Panc1 (cell line): Measurements from ENCODE around the gene TNIK. TPM values are rescaled to one million over a fixed set of nuclear protein-coding genes. Genes with fewer than 3 reads are reported as not detected.

Experiments
- ATAC-seq: fragments of 200-7000 bp; cut with Tn5 transposase; 2 replicates; pipeline ENCODE4 v1.9.1; 2020; ENCODE audit warnings: mild to moderate bottlenecking, moderate library complexity
- BruUV-seq: library from RNA; stranded (reverse); fragments of 400-500 nt; replicated peaks from 2 replicates; lab custom pipeline; 2021; lab: Mats Ljungman, UMichigan
- CTCF ChIA-PET: fragments of 300-600 bp; sonication (Branson Sonifier 250); formaldehyde crosslinking; loops from one replicate; lab custom pipeline; 2022; ENCODE audit warnings: antibody characterized with exemption; lab: Charles Lee
- POLR2A ChIA-PET: fragments of 300-600 bp; sonication (Branson Sonifier 250); formaldehyde crosslinking; loops from one replicate; lab custom pipeline; 2022; ENCODE audit warnings: antibody characterized with exemption; lab: Charles Lee
- DNase-seq: peaks from one replicate; pipeline ENCODE4 v3.0.0-alpha.2; 2010; ENCODE audit warnings: low read depth, low spot score
- H3K27ac ChIP-seq: 2 replicates; pipeline ENCODE4 v1.5.1; 2011; ENCODE audit warnings: mild to moderate bottlenecking, low read length, inconsistent platforms
- H3K27me3 ChIP-seq: fragments of 200-500 bp; sonication (Bioruptor generic); 2 replicates; pipeline ENCODE4 v1.6.0; 2014; ENCODE audit warnings: low read length, inconsistent platforms; ENCODE audit not compliant: control insufficient read depth, insufficient read depth
- H3K36me3 ChIP-seq: fragments of 200-500 bp; sonication (Bioruptor generic); 2 replicates; pipeline ENCODE4 v1.5.1; 2014; ENCODE audit warnings: inconsistent platforms, mild to moderate bottlenecking, low read length, moderate library complexity; ENCODE audit not compliant: control insufficient read depth, insufficient read depth
- H3K4me1 ChIP-seq: 2 replicates; pipeline ENCODE4 v1.5.1; 2011; ENCODE audit warnings: inconsistent platforms, mild to moderate bottlenecking, low read length, moderate library complexity; ENCODE audit not compliant: control insufficient read depth, insufficient read depth
- H3K4me3 ChIP-seq, 2 experiments: 2 replicates each; pipeline ENCODE4 v1.5.1; 2011 to 2012; ENCODE audit warnings: low read depth in 2 of 2, low read length in 2 of 2, mild to moderate bottlenecking in 2 of 2, inconsistent platforms in 1 of 2, moderate library complexity in 1 of 2
- H3K9me3 ChIP-seq: fragments of 200-500 bp; sonication (Bioruptor generic); 2 replicates; pipeline ENCODE4 v1.5.1; 2014; ENCODE audit warnings: low read depth, mild to moderate bottlenecking, inconsistent platforms, low read length, moderate library complexity; ENCODE audit not compliant: control insufficient read depth, insufficient read depth
- CTCF ChIP-seq: fragments of 450-650 bp; IDR thresholded peaks from 2 replicates; pipeline ENCODE4 v1.5.1; 2017; ENCODE audit warnings: mild to moderate bottlenecking
- POLR2AphosphoS5 ChIP-seq: IDR thresholded peaks from 2 replicates; pipeline ENCODE4 v1.6.1; 2012; ENCODE audit warnings: mild to moderate bottlenecking, low read depth, low read length, moderate library complexity
- SIN3A ChIP-seq: IDR thresholded peaks from 2 replicates; pipeline ENCODE4 v1.6.1; 2012; ENCODE audit warnings: low read depth, mild to moderate bottlenecking, low read length, moderate library complexity, borderline replicate concordance; ENCODE audit not compliant: insufficient read depth
- TCF7L2 ChIP-seq: IDR thresholded peaks from 2 replicates; pipeline ENCODE4 v1.6.1; 2011; ENCODE audit warnings: mild to moderate bottlenecking, low read depth, low read length, inconsistent platforms
- in situ Hi-C: cut with HindIII; loops from 2 replicates; pipeline ENCODE4 v1.10.0; 2016; ENCODE audit warnings: low sequenced_read_pairs, low pct_unique_long_range_greater_than_20kb
- intact Hi-C: fragments of 100-400 bp; cut with micrococcal nuclease; formaldehyde crosslinking; loops from one replicate; pipeline ENCODE4 v1.10.0; 2022; ENCODE audit not compliant: unreplicated experiment
- total RNA-seq: library from RNA; stranded (reverse); gene quantifications from one replicate; pipeline ENCODE4 v1.2.1, GENCODE V29; 2021; ENCODE audit not compliant: unreplicated experiment
- TF ChIP-seq, protein P1 (sequence below), 2 experiments: IDR thresholded peaks; 2 replicates each; pipeline ENCODE4 v1.6.1; 2011 to 2012; ENCODE audit warnings: low read depth in 2 of 2, control low read depth in 1 of 2, low read length in 1 of 2, mild to moderate bottlenecking in 1 of 2, moderate library complexity in 1 of 2; ENCODE audit not compliant: insufficient read depth in 1 of 2

The TNIK gene
- total RNA-seq, 1 experiment from 2014 or later, result 1.9 TPM

DNA sequence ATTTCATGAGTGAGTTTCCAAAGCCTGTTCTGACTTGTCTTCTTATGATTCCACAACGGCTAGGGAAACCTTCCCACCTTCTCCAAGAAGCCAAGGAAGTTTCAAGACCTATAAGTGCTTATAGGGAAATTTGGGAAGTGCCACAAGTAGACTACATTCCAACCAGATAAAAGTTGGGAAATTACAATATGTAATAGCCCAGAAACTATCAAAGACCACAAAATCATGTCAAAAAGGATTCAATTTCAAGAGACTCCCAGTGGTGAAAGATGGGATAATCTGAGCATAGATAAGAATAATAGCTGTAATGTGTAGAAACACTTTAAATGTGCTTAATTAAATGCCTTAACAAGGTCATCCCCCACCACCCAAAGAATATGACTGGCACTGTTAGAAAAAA, 264.5 kb downstream of the TNIK start:
- TF ChIP-seq POLR2AphosphoS5 (no peak), SIN3A (no peak), CTCF (no peak; the same call in 1 of the 2 replicates), TCF7L2 (no peak)
- TF ChIP-seq, protein P1, sequence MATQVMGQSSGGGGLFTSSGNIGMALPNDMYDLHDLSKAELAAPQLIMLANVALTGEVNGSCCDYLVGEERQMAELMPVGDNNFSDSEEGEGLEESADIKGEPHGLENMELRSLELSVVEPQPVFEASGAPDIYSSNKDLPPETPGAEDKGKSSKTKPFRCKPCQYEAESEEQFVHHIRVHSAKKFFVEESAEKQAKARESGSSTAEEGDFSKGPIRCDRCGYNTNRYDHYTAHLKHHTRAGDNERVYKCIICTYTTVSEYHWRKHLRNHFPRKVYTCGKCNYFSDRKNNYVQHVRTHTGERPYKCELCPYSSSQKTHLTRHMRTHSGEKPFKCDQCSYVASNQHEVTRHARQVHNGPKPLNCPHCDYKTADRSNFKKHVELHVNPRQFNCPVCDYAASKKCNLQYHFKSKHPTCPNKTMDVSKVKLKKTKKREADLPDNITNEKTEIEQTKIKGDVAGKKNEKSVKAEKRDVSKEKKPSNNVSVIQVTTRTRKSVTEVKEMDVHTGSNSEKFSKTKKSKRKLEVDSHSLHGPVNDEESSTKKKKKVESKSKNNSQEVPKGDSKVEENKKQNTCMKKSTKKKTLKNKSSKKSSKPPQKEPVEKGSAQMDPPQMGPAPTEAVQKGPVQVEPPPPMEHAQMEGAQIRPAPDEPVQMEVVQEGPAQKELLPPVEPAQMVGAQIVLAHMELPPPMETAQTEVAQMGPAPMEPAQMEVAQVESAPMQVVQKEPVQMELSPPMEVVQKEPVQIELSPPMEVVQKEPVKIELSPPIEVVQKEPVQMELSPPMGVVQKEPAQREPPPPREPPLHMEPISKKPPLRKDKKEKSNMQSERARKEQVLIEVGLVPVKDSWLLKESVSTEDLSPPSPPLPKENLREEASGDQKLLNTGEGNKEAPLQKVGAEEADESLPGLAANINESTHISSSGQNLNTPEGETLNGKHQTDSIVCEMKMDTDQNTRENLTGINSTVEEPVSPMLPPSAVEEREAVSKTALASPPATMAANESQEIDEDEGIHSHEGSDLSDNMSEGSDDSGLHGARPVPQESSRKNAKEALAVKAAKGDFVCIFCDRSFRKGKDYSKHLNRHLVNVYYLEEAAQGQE (IDR thresholded peaks at IDR 0.05; ENCODE audit: insufficient read depth in 1 of 2, low read depth in 2 of 2, low read length in 1 of 2), result no peak
- intact Hi-C loops, result no loop called here
- POLR2A ChIA-PET, result no interaction called here
- no peaks in the 10 kb centered on the region for H3K9me3 ChIP-seq
- in situ Hi-C loops, result no loop called here
- no peaks in the 10 kb centered on the region for H3K36me3 ChIP-seq
- no peak for ATAC-seq
- DNase-seq, result no peak
- no peak overlapping the region for H3K4me3 ChIP-seq
- no peaks in the 10 kb centered on the region for H3K27me3 ChIP-seq
- no peaks in the 10 kb centered on the region for H3K4me1 ChIP-seq
- H3K27ac ChIP-seq, result no peak overlapping the region
- CTCF ChIA-PET, result no interaction called here
- BruUV-seq, result no TSS peak

DNA sequence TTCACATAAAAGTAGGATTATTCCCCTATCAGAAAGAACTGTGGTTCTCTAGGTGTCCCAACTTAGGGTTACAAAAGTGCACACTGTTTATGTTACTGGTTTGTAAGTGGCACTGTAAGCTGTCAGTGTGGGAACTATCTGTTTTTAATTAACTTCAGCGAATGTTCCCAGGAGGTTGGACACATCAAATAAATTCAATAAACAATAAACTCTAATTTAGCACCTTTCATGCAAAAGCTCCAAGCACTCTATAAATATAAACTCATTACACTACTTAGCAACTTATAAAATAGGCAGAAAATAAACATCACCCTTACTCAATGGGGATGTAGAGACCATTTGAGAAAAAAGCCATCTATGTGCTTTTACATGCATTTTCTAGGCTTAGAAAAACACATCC, 265.2 kb downstream of the TNIK start:
- ChIA-PET CTCF (no interaction called here), POLR2A (no interaction called here)
- Histone ChIP-seq H3K36me3 (no peaks in the 10 kb centered on the region), H3K4me1 (no peaks in the 10 kb centered on the region), H3K4me3 (no peak overlapping the region), H3K27me3 (no peaks in the 10 kb centered on the region), H3K27ac (no peak overlapping the region), H3K9me3 (no peaks in the 10 kb centered on the region)
- ATAC-seq (no peak), DNase-seq (no peak)
- intact Hi-C loops, result no loop called here
- TF ChIP-seq CTCF (no peak), SIN3A (no peak), POLR2AphosphoS5 (no peak), TCF7L2 (no peak)
- TF ChIP-seq, protein P1 (IDR thresholded peaks at IDR 0.05; ENCODE audit: insufficient read depth in 1 of 2, low read depth in 2 of 2, low read length in 1 of 2), result no peak
- BruUV-seq, result no TSS peak
- in situ Hi-C loops, result no loop called here
